ENCODE data around the gene BABAM2. TPM values are rescaled to one million over a fixed set of nuclear protein-coding genes. Genes with fewer than 3 reads are reported as not detected.
"Not testable (repeated sequence)": the region's sequence is repeated elsewhere in the genome, so short reads cannot be mapped to it uniquely, and the experiment has no call there.

Gene BABAM2
- total RNA-seq, 1 donor from 2014 or later: 16.7 TPM

DNA sequence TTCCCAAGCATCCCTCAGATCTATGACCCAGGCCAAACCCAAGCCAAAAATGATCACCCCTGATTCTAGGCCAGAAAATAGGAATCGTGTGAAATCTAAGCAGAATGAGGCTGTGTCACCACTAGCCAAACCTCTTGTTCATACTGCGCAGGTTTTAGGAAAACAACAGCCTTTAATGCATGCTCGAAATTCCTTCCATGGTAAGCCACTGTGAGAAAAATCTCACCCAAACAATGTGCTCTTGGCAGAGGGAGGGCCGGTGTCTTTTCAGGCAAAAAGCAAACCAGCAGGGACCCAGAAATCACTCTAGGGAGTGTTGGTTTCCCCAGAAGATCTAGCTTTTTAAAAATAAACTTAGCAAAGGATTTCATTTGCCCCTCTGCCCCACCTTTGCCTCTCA, 430.9 kb downstream of the BABAM2 start:
- ATAC-seq (no peak), DNase-seq (ENCODE audit: low spot score) (no peak)

DNA sequence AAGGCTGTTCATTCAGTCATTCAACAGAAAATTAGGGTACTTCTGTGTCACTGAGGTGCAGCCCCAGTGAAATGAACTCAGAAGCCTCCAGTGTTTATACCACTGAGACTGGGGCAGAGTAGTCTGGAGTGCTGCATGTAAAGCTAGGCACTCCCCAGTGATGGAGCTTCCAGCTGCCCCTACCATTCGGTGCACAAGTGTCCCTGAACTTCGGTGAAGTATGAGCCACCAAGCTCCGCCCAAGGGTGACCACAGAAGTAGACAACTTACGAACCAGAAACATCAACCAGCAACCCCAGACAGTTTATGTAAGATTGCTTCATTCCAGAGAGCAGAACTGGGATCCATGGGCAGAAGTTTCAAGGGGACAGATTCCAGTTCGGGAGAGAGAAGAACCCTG, 431.5 kb downstream of the BABAM2 start:
- ATAC-seq: no peak
- no peak for DNase-seq (ENCODE audit: low spot score)

- DNase-seq (ENCODE audit: low spot score) (no peak), ATAC-seq (no peak)
Observed at GRCh38 chr2:28322456-28322855, 431.9 kb downstream of the BABAM2 start.

DNA sequence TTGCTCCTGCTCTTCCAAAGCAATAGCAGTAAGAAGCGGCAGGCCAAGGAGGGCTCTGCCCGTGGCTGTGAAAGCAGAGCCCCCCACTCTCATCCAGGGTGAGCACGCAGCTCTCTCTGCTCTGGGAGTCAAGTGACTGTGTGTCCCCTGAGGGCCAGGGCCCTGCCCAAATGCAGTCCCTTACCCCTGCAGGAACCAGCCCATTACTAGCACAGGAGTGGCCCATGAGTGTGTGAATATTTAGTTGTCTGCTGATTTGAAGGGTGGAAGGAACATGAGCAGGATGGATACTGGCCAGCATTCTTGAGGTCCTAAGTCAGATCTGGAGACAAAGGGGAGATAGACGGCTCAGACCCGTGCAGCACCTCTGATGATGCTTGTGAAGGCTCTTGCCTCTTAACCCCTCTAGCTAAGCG, 432.5 kb downstream of the BABAM2 start:
- ATAC-seq (no peak), DNase-seq (ENCODE audit: low spot score) (no peak)

- no peak for ATAC-seq
- peak; percentile 35 for DNase-seq (ENCODE audit: low spot score)
Observed at GRCh38 chr2:28325173-28325566, 434.6 kb downstream of the BABAM2 start.

- ATAC-seq (no peak), DNase-seq (ENCODE audit: low spot score) (peak; percentile 30)
Observed at GRCh38 chr2:28325567-28326468, 435.3 kb downstream of the BABAM2 start.

DNA sequence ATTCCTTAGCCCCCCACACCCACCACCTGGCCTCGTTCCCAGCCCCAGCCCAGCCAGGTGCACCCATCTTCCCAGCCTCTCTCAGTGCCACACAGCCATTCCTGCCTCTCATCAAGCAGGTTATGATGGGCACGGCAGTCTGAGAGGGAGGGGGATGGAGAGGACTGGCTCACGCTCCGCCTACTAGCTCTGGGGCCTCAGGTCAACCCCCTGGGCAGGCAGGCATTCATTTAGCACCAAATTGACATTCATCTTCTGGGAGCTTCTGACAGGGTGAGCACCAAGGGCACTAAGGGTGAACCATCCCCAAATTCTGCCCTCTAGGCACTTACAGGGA, 435.9 kb downstream of the BABAM2 start:
- DNase-seq (ENCODE audit: low spot score) (peak; percentile 40), ATAC-seq (no peak)

DNA sequence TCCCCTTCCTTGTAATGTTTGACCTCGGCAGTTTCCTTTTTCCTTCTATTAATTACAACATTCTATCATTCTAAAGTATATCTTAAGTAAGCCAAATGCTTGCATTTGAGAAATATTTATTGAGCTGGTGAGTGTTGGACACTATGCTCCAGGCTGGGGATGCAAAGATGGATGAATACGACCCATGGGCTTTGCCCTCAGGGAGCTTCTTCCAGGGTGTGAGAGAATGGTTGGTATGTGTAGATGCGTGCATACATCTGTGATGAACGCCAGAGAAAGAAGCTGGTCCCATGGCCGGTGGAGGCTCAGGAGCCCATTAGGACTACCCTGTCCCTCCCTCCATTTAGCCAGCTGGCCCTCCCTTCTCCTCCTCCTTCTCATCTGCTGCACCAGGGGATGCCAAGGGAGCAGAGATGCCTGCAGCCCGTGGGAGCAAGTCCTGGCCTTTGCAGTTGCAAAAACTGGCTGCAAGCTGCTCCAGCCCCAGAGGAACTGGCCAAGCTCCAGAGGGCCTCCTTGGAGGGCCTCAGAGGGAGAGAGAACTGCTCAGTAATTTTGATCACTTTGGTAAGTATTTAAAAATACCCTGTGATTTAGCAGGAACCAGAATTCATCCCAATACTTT, 436.5 kb downstream of the BABAM2 start:
- ATAC-seq: no peak
- peak; percentile 33 for DNase-seq (ENCODE audit: low spot score)

DNA sequence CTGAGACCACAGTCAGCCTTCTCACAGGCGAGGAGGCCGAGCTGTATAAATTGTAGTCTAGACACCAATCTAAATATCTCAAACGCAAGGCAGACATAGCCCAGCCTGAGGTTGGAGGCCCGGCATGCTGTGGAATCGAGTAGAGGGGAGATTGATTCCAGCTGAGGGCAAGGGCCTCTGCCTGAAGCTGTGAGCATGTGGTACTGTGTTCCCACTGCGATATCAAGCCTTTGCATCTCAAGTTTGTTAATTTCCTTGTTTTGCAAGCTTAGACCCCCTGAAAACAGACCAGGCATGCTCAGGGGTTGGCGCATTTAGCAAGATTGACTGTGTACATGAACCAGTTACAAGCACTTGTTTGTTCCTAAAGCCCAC, 437.0 kb downstream of the BABAM2 start:
- no peak for ATAC-seq
- DNase-seq (ENCODE audit: low spot score): no peak

DNA sequence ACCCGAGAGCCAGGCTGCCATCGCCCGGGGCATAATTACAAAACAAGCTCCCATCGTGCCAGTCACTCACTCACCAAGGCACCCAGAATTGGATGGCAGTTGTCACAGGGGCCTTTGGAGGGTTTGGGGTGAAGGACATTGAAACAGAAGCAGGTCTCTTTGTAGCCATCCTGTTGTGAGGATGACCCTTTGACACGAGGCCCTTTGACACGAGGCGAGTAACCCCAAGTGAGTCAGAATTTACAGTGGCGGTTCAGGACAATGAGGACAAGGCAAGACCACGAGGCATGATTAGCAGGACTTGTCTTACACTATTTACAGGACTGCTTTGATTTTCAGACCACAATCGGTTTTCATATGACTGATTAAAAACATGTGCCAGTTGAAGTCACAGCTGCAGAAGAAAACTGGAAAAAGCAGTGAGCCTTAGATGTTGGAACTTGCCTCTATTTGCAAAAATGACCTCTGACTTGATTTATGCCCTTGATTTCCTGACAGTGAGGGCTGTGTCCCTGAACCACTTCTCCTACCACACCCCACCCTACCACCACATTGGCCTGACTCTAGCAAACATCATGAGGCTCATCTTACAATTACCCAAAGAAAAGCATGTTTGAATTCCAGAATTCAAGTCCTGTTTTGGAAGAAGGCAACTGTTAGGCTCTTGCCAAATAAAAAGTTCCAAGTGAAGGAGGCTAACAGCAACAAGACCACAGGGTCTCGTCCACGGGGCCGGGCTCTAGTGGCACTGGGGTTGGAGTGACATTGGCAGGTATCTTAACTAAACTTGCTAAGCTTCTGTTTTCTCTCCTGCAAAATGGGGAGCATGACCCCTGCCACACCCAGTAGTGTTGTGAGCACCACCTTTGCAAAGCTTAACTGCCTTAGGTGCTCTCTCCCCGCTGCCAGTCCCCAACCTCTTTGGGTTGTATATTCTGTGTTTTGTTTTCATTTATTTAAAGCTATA, 437.7 kb downstream of the BABAM2 start:
- DNase-seq (ENCODE audit: low spot score) (no peak), ATAC-seq (no peak)

- no peak for ATAC-seq
Observed at GRCh38 chr2:28329184-28329583, 438.7 kb downstream of the BABAM2 start.

DNA sequence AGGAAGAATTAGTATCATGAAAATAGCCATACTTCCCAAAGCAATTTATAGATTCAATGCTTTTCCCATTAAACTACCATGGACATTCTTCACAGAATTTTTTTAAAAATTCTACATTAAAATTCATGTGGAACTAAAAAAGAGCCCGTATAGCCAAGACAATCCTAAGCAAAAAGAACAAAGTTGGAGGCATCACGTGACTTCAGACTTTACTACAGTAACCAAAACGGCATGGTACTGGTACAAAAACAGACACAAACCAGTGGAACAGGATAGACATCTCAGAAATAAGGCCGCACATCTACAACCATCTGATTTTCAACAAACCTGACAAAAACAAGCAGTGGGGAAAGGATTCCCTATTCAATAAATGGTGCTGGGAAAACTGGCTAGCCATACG, 440.2 kb downstream of the BABAM2 start:
- ATAC-seq; DNase-seq (ENCODE audit: low spot score): not testable (repeated sequence)

More at GRCh38 chr2:28329184-28329583, 438.7 kb downstream of the BABAM2 start:
- no peak for DNase-seq (ENCODE audit: low spot score)

- not testable (repeated sequence) for DNase-seq (ENCODE audit: low spot score); ATAC-seq
Observed at GRCh38 chr2:28331797-28332196, 441.3 kb downstream of the BABAM2 start.

DNA sequence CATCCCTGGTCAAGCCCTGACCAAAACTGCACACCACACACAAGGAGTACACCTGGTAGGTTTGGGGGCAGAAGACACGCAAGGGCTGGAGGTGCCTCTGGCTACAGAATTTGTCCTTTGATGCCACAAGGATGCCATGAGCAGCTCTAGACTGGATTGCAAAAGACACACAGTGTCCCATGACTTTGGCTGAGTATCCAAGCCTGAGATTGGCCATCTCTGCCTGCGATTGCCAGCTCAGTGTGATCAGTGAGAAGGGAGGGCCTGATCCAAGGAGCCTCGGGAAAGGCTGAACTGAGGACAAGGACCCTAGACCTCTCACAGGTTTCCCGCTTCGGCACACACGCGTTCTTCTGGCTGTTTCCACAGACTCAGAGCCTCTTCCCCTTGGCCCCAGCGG, 442.2 kb downstream of the BABAM2 start:
- ATAC-seq: peak; percentile 57
- DNase-seq (ENCODE audit: low spot score): peak; percentile 67

GRCh38 chr2:28333606-28334526, 443.3 kb downstream of the BABAM2 start:
- ATAC-seq: peak; percentile 70

GRCh38 chr2:28334527-28334894, 444.0 kb downstream of the BABAM2 start:
- ATAC-seq: peak; percentile 60
- DNase-seq (ENCODE audit: low spot score): no peak

More at GRCh38 chr2:28333606-28334526, 443.3 kb downstream of the BABAM2 start:
- DNase-seq (ENCODE audit: low spot score): peak; percentile 74

GRCh38 chr2:28335265-28335664, 444.7 kb downstream of the BABAM2 start:
- ATAC-seq; DNase-seq (ENCODE audit: low spot score): not testable (repeated sequence)

DNA sequence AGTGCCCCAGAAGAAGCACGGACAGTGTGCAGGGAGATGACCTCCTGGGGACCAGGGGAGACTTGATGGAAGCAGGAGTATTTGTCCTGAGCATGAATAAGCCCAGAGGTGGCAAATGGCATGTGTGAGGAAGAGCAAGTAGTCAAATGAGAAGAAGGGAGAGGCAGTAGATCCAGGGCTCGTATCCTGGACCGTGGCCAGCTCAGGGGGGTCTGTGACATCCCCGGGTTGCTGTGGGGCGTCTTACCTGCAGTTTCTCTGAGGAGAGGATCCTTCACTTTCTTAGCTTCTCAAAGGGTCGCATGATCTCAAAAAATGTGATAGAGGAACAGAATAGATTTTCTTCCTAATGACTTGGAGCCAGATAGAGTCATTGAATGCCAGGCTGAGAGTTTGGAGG, 445.1 kb downstream of the BABAM2 start:
- DNase-seq (ENCODE audit: low spot score): no peak
- ATAC-seq: no peak

DNA sequence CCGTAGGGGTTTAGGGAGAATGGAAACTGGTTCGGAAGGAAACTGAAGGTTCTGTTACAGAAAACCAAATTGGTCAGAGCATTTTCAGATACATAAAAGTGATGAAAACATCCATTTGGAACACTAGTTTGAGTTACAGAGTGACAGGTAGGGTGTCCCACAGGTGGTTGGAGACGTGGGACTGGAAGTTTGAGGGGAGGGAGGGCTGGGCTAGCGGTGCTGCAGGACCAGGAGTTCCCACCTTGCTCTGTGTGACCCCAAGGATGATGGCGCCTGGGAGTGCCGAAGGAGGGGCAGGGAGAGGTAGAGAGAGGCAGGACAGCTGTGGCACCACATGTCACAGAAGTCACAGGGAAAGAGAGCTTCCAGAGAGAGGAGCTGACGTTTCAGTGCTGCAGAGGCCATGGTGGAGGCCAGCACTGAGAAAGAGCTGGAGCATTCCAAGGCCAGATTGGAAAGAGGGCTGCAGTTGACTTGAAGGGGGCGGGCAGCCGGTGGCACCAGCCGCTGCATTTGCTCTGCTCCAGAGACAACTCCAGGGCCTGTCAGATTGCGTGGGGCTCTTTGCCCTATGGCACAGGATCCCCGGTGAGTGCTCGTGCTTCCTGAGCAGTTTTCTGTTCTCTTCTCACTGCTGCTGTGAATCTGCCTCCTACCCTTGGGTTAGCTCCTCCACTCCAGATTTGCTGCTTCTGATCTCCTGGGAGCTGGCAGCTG, 445.9 kb downstream of the BABAM2 start:
- ATAC-seq (no peak), DNase-seq (ENCODE audit: low spot score) (no peak)
